GM23248 (cell line): ENCODE measurements around the gene SHISA8. TPM values are rescaled to one million over a fixed set of nuclear protein-coding genes. Genes with fewer than 3 reads are reported as not detected.

ENCODE experiments used
- DNase-seq: peaks from one replicate; pipeline ENCODE4 v3.0.0-alpha.2; 2015
- H2AFZ ChIP-seq: fragments of 200-600 bp; sonication (generic); 2 replicates; pipeline ENCODE4 v1.6.1; 2016; ENCODE audit warnings: antibody characterized with exemption
- H3F3A ChIP-seq: fragments of 200-600 bp; sonication (generic); 2 replicates; pipeline ENCODE4 v1.6.1; 2016; ENCODE audit warnings: mild to moderate bottlenecking, antibody characterized with exemption, mixed run types; ENCODE audit not compliant: insufficient read depth
- H3K27ac ChIP-seq: fragments of 200-600 bp; sonication (generic); 2 replicates; pipeline ENCODE4 v1.5.1; 2016; ENCODE audit warnings: mild to moderate bottlenecking
- H3K27me3 ChIP-seq: fragments of 200-600 bp; sonication (generic); replicated peaks from 2 replicates; pipeline ENCODE4 v1.6.1; 2016; ENCODE audit warnings: mild to moderate bottlenecking; ENCODE audit not compliant: insufficient read depth
- H3K36me3 ChIP-seq: fragments of 200-600 bp; sonication (generic); 2 replicates; pipeline ENCODE4 v1.6.1; 2016; ENCODE audit warnings: low read depth, mild to moderate bottlenecking
- H3K4me1 ChIP-seq: fragments of 200-600 bp; sonication (generic); 2 replicates; pipeline ENCODE4 v1.6.1; 2016; ENCODE audit warnings: mild to moderate bottlenecking; ENCODE audit not compliant: insufficient read depth
- H3K4me2 ChIP-seq: fragments of 200-600 bp; sonication (generic); one replicate; pipeline ENCODE4 v1.6.1; 2016; ENCODE audit warnings: mild to moderate bottlenecking; ENCODE audit not compliant: unreplicated experiment
- H3K4me3 ChIP-seq: fragments of 200-600 bp; sonication (generic); 2 replicates; pipeline ENCODE4 v1.5.1; 2016; ENCODE audit warnings: mild to moderate bottlenecking
- H3K79me2 ChIP-seq: fragments of 200-600 bp; sonication (generic); 2 replicates; pipeline ENCODE4 v1.6.1; 2016; ENCODE audit warnings: mild to moderate bottlenecking; ENCODE audit not compliant: insufficient read depth
- H3K9ac ChIP-seq: fragments of 200-600 bp; sonication (generic); 2 replicates; pipeline ENCODE4 v1.6.1; 2016; ENCODE audit warnings: mild to moderate bottlenecking
- H3K9me2 ChIP-seq: fragments of 200-600 bp; sonication (generic); 2 replicates; pipeline ENCODE4 v1.6.1; 2016; ENCODE audit warnings: mixed run types, mild to moderate bottlenecking, moderate library complexity; ENCODE audit not compliant: insufficient read depth
- H3K9me3 ChIP-seq: fragments of 200-600 bp; sonication (generic); one replicate; pipeline ENCODE4 v1.6.1; 2017; ENCODE audit warnings: low read depth
- H4K20me1 ChIP-seq: fragments of 200-600 bp; sonication (generic); 2 replicates; pipeline ENCODE4 v1.6.0; 2016; ENCODE audit not compliant: insufficient read depth
- EZH2 ChIP-seq: fragments of 200-600 bp; sonication (generic); IDR thresholded peaks from 2 replicates; pipeline ENCODE4 v1.6.1; 2018; ENCODE audit warnings: antibody characterized with exemption, mild to moderate bottlenecking; ENCODE audit not compliant: insufficient read depth, poor library complexity, severe bottlenecking
- EZH2phosphoT487 ChIP-seq: fragments of 200-600 bp; sonication (generic); IDR thresholded peaks from 2 replicates; pipeline ENCODE4 v1.6.1; 2018; ENCODE audit warnings: antibody characterized with exemption, moderate library complexity, mild to moderate bottlenecking, low read depth; ENCODE audit not compliant: insufficient read depth
- WGBS, 2 experiments: methylation state at CpG; one replicate each; pipeline ENCODE4 v1.1.6; 2015 to 2017; ENCODE audit warnings: low lambda C conversion rate in 2 of 2, low coverage in 1 of 2; ENCODE audit errors: missing lambda C conversion rate in 2 of 2; 5-methylcytosine and 5-hydroxymethylcytosine counted together
- in situ Hi-C: fragments of 300-500 bp; cut with MboI; formaldehyde crosslinking; loops from 2 replicates; pipeline ENCODE4 v1.15.0; 2020
- polyA plus RNA-seq: library from polyadenylated mRNA; unstranded; fragments of >200 nt; fragmentation: Nextera tagmentation; extraction: Ambion mirVana; gene quantifications from 2 replicates; pipeline ENCODE4 v1.2.1, GENCODE V29; 2016
- total RNA-seq: library from RNA; depleted of rRNA; stranded (reverse); fragments of >200 nt; shearing (Covaris generic); gene quantifications from 2 replicates; pipeline ENCODE4 v1.2.3, GENCODE V29; 2014

The SHISA8 gene
- total and polyA plus RNA-seq, 2 experiments from 2014 or later: not detected

GRCh38 chr22:41900652-41901312, 14.1 kb downstream of the SHISA8 start:
- DNase-seq: no peak
- H3K4me1 ChIP-seq: peaks cover 3% of the 10 kb centered on the region; the same call in 1 of the 2 replicates
- no peaks in the 10 kb centered on the region for H3K9me3 ChIP-seq
- H3K9me2 ChIP-seq: no peaks in the 10 kb centered on the region
- no peaks in the 10 kb centered on the region for H3K79me2 ChIP-seq
- TF ChIP-seq EZH2phosphoT487: no peak
- TF ChIP-seq EZH2: no peak
- H3K9ac ChIP-seq: no peak overlapping the region
- H4K20me1 ChIP-seq: no peaks in the 10 kb centered on the region
- H3K27me3 ChIP-seq: no peaks in the 10 kb centered on the region
- H3F3A ChIP-seq: no peaks in the 10 kb centered on the region
- H3K4me3 ChIP-seq: no peak overlapping the region
- H2AFZ ChIP-seq: no peak overlapping the region
- no peak overlapping the region for H3K27ac ChIP-seq
- 92 to 100% methylated on average over 8 of the region's 8 CpGs for WGBS, 2 experiments
- in situ Hi-C loops: no loop called here
- no peak overlapping the region for H3K4me2 ChIP-seq
- peaks cover 5% of the 10 kb centered on the region; the same call in 1 of the 2 replicates for H3K36me3 ChIP-seq

GRCh38 chr22:41899992-41900651, 14.8 kb downstream of the SHISA8 start:
- Histone ChIP-seq H4K20me1 (no peaks in the 10 kb centered on the region), H3K4me2 (no peak overlapping the region), H3K4me3 (no peak overlapping the region), H2AFZ (no peak overlapping the region), H3K9me3 (no peaks in the 10 kb centered on the region), H3K27ac (no peak overlapping the region), H3K27me3 (no peaks in the 10 kb centered on the region), H3K9ac (no peak overlapping the region), H3F3A (no peaks in the 10 kb centered on the region), H3K9me2 (no peaks in the 10 kb centered on the region), H3K79me2 (no peaks in the 10 kb centered on the region), H3K36me3 (peaks cover 5% of the 10 kb centered on the region; the same call in 1 of the 2 replicates), H3K4me1 (peaks cover 3% of the 10 kb centered on the region; the same call in 1 of the 2 replicates)
- 81 to 84% methylated on average over 13 of the region's 13 CpGs for WGBS, 2 experiments
- in situ Hi-C loops: no loop called here
- TF ChIP-seq EZH2phosphoT487: no peak
- TF ChIP-seq EZH2: no peak
- DNase-seq: no peak

GRCh38 chr22:41899110-41899509, 15.8 kb downstream of the SHISA8 start:
- peaks cover 3% of the 10 kb centered on the region; the same call in 1 of the 2 replicates for H3K4me1 ChIP-seq
- no peaks in the 10 kb centered on the region for H3K9me2 ChIP-seq
- in situ Hi-C loops: no loop called here
- no peak overlapping the region for H3K27ac ChIP-seq
- H3K9me3 ChIP-seq: no peaks in the 10 kb centered on the region
- DNase-seq: no peak
- no peaks in the 10 kb centered on the region for H3K79me2 ChIP-seq
- H3K4me3 ChIP-seq: no peak overlapping the region
- TF ChIP-seq EZH2: no peak
- TF ChIP-seq EZH2phosphoT487: no peak
- no peaks in the 10 kb centered on the region for H3K27me3 ChIP-seq
- H4K20me1 ChIP-seq: no peaks in the 10 kb centered on the region
- no peak overlapping the region for H2AFZ ChIP-seq
- H3K4me2 ChIP-seq: no peak overlapping the region
- no peak overlapping the region for H3K9ac ChIP-seq
- no peaks in the 10 kb centered on the region for H3F3A ChIP-seq
- 90 to 96% methylated on average over 5 of the region's 5 CpGs for WGBS, 2 experiments
- H3K36me3 ChIP-seq: peaks cover 5% of the 10 kb centered on the region; the same call in 1 of the 2 replicates

- peaks cover 5% of the 10 kb centered on the region; the same call in 1 of the 2 replicates for H3K36me3 ChIP-seq
- peaks cover 3% of the 10 kb centered on the region; the same call in 1 of the 2 replicates for H3K4me1 ChIP-seq
- in situ Hi-C loops: no loop called here
- no peak overlapping the region for H2AFZ ChIP-seq
- WGBS, 2 experiments: 91 to 92% methylated on average over 11 of the region's 11 CpGs
- H3K79me2 ChIP-seq: no peaks in the 10 kb centered on the region
- H3K27ac ChIP-seq: no peak overlapping the region
- no peak overlapping the region for H3K4me3 ChIP-seq
- H3F3A ChIP-seq: no peaks in the 10 kb centered on the region
- TF ChIP-seq EZH2: no peak
- no peak for TF ChIP-seq EZH2phosphoT487
- H3K4me2 ChIP-seq: no peak overlapping the region
- H3K9ac ChIP-seq: no peak overlapping the region
- no peaks in the 10 kb centered on the region for H4K20me1 ChIP-seq
- H3K9me2 ChIP-seq: no peaks in the 10 kb centered on the region
- DNase-seq: no peak
- no peaks in the 10 kb centered on the region for H3K9me3 ChIP-seq
- H3K27me3 ChIP-seq: no peaks in the 10 kb centered on the region
These were observed 16.2 kb downstream of the SHISA8 start for GRCh38 chr22:41898645-41899044.
